Measurements from ENCODE around the gene TLE3.
"Not testable (repeated sequence)": the region's sequence is repeated elsewhere in the genome, so short reads cannot be mapped to it uniquely, and the experiment has no call there.

Gene TLE3

GRCh38 chr15:70125605-70126004 is 27.9 kb upstream of the TLE3 start:
- FAIRE-seq = no peak

GRCh38 chr15:70121624-70122302 is 24.0 kb upstream of the TLE3 start:
- FAIRE-seq = no peak

DNA sequence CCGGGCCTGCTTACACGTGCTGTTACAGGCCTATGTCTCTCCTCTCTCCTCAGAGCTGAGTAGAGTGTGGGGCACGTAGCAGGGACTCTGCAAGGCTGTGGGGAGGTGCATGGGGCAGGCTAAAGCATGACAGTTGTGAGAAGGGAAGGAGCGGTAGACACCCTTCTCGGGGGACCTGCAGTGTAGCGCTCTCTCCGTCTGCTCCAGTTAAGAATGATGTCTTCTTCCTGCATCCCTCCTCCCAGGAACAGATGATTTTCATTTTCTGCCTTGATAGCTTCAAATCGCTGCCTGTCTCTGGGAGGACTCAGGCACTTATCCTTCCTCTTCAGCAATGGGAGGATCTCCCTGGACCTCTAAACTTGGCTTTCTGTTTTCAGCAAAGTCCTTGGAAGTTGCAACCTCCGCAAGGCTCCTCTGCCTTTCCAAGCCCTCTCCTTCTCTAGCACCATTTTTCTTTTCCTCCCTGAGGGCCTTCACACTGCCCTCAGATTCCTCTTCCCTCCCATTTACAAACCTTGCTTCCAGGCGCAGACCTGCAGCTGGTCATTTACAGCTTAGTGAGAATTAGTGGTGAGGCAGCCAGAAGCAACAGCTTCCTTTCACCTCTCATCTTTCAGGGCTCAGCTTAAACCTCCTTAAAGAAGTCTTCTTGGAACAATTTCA is 23.4 kb upstream of the TLE3 start:
- FAIRE-seq = no peak

DNA sequence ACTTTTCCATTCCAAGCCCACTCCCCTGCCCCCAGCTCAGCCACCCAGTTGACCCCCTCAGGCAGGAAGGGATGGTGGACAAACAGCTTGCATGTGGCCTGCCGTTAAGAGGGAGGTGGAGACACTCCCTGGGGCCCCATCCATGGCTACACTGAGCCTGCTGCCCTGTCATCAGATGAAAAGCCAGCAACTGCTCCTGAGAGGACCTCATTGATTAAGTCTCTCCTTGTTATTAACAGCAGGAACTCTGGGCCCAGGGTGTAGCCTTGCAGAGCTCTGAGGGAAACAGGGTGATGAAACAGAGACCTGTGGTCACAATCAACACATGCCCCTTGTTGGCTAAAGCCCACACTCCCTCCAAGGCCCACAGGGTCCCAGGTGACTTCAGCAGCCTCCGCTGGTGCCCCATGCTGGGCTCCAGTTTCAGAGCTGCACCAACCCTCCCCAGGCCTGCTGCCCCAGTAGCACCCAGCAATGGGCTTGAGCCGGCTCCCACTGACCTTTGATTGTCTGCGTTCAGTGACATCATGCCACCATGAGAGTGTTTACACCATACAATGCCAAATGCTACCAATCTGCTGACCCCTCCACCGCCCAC is 22.3 kb upstream of the TLE3 start:
- FAIRE-seq = no peak

DNA sequence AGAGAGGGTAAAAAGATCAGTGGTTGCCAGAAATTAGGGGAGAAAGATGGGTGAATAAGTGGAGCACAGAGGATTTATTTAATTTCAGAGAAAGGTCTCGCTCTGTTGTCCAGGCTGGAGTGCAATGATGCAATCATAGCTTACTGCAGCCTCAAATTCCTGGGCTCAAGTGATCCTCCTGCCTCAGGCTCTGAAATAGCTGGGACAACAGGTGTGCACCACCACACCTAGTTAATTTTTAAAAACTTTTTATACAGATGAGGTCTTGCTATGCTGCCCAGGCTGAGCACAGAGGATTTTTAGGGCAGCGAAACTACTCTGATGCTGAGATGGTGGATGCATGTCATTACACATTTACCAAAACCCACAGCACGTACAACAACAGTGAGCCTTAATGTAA is 20.9 kb upstream of the TLE3 start:
- no peak for FAIRE-seq

- no peak for FAIRE-seq
These were observed 18.6 kb upstream of the TLE3 start for GRCh38 chr15:70116317-70116716.

DNA sequence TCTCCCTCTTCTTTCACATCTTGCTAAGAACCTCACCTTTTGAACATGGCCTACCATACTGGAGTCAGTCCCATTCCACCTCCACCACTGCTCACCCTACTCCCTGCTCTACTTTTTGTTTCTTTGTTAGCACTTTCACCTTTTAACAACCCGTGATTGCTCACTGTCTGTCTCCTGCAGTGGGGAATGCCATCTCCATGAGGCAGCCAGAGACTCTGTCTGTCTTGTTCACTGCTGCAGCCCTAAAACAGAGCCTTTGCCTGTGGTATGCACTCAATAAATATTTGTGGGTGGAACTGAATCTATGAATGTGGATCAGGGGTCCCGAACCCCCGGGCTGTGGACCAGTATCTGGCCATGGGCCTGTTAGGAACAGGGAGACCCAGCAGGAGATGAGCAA is 16.5 kb upstream of the TLE3 start:
- FAIRE-seq = no peak

GRCh38 chr15:70113304-70113700 is 15.6 kb upstream of the TLE3 start:
- no peak for FAIRE-seq

- not testable (repeated sequence) for FAIRE-seq
These were observed 15.0 kb upstream of the TLE3 start for GRCh38 chr15:70112572-70113303.

DNA sequence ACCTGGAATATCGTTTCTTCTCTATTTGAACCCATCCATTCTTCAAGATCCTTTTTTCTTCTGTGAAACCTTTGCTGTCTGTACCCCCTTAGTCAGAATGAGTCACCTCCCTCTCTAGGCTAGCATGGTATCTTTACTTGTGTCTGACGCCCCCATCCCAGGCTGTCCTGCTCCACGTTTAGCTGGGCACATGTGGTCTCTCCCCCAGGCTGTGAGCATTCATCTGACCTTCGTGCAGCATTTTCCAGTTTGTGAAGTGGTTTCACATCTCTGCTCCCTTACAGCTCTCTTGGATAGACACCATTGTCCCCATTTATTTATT is 14.3 kb upstream of the TLE3 start:
- no peak for FAIRE-seq

GRCh38 chr15:70111203-70112073 is 13.7 kb upstream of the TLE3 start:
- no peak for FAIRE-seq

DNA sequence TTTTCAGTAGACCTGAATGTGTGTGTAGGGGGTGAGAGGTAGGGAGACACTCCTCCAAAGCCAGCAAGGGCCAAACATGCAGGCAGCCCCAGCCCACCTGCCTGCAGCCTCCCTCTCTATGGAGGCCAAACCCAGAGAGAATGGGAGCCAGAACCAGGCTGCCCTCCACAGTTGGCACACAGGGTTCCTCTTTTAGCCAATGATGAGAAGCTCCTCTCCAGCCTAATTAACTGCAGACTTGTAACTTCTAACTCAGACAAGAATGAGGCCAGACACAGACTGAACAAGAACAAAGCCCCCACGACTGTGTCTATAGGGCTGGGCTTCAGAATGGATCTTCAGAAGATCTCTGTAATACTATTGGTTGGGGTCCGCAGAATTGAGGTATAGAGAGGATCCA is 12.3 kb upstream of the TLE3 start:
- FAIRE-seq = no peak

GRCh38 chr15:70109531-70109930 is 11.8 kb upstream of the TLE3 start:
- FAIRE-seq = no peak

- no peak for FAIRE-seq
These were observed 6.3 kb upstream of the TLE3 start for GRCh38 chr15:70103880-70104626.

GRCh38 chr15:70102827-70103226 is 5.1 kb upstream of the TLE3 start:
- no peak for FAIRE-seq

DNA sequence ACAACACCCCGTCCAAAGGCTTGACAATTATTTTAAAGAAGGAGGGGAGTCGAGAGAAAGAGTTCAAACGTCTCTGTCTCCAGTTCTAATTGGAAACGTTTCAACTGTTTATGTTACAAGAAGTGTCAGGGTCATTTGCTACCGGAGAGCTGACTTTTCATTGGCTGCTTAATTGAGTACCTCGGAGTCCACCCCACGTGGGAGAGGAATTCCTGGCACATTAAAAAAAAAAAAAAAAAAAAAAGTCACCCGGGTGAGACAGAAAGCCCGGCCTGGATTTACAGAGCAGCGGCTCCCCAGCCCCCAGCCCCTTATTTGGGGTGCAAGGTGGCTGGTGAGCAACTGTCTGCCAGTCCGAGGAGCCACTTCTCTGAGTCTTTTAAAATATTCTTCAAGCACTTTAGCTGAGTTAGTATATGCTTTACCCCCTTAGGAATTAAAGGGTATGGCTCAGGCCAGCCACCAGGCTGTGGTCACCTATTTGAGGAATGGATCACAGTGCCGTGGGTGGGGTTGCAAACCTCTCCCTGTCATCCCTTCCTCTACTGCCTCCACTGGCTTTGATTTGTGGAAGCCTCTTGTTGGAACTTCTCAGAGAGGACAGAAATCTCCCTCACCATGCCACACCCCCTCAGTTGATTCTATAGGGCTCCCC is 3.9 kb upstream of the TLE3 start:
- peak; percentile 96 for FAIRE-seq

GRCh38 chr15:70100474-70101341 is 3.0 kb upstream of the TLE3 start:
- no peak for FAIRE-seq

DNA sequence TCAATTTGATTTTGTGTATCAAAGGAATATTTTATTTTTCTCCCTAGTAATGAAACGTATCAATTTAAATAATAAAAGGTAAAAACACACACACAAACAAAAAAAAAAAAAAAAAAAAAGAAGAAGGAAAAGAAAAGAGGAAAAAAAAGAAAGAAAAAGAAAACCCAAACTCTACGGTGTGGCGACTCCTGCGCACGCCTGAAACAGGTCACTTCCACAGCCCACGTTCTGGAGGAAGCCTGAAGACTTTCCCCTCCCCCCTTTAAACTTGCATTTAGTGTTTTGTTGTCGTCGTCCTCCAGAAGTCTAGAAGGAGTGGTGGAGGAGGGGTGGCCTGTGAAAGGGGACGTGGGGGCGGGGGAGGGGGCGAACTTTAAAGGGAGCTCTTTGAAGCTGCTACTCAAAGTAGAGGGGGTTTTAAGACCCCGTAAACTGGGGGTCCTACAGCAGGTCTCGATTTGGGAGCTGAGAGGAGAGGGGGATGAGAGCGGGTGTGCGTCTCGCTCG is 2.3 kb upstream of the TLE3 start:
- no peak for FAIRE-seq

DNA sequence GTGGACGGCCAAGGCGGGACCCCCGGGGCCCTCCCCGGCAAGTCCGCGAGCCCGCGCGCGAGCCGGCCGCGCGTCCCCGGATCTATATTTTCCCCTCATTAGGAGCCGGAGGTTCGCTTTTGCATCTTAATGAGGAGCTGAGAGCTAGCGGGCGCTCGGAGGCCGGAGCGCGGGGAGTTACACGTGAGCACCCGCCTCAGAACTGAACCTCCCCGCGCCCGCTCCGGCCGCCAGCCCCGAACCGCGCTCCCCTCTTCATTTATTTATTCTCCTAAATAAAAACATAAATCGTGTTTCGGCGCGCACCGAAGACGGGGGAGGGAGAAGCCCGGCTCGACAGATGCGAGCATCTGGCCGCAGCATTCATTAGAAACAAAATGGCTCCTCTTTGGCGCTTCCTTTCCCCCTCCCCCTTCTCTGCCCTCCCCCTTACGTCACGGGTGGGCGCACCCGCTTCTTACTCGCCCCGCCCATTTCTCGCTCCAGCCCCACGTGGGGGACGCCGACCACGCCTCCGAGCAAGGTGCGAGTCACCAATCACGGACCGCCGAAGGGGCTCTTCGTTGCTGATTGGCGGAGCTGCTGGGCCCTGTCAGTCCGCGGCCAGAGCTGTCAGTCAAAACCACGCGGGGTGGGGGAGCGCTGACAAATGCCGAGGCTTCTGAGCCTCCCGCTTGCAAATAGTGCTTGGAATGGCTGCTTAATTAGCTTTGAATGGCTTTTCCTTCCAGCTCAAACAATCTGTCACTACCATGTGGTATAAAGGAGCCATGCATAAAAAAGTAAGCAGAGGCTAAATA is 1.6 kb upstream of the TLE3 start:
- peak; percentile 98 for FAIRE-seq

Data from endometrium (tissue), 2 donors.